Erythroblast (primary cell): Measurements from ENCODE around the gene KRTAP3-1.

Source experiments
- GATA1 ChIP-seq: IDR thresholded peaks from 2 replicates; pipeline ENCODE4 v1.6.1; 2011; ENCODE audit warnings: low read depth, mild to moderate bottlenecking, control low read depth, low read length, moderate library complexity
- POLR2A ChIP-seq: IDR thresholded peaks from 2 replicates; pipeline ENCODE4 v1.6.1; 2011; ENCODE audit warnings: mild to moderate bottlenecking, low read length

DNA sequence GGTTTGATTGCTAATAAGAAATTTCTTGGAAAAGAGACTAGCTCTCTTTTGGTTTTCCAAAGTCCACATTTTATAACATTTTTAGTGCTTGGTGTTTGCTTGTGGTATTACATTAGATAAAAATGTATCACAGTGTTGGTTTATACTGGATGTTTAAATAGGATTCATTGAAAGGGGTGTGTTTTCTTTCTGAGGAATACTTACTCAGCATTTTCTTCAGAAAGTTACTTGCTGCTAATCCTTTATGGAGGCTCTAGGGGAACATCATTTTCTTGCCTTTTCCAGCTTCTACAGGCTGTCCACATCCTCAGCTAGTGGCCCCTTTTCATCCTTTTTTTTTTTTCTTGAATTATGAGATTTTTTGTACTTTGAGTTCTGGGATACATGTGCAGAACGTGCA, 41.3 kb downstream of the KRTAP3-1 start:
- TF ChIP-seq POLR2A (no peak), GATA1 (no peak)
